Gastrocnemius medialis (tissue), 4 donors: ENCODE data around the gene PPP1R17.

Experiments used
- CTCF ChIP-seq, 5 experiments: fragments of 450-650 bp in 3 of 5; fragments of 200-600 bp in 2 of 5; sonication (generic) in 2 of 5; IDR thresholded peaks in 4 of 5; conservative IDR thresholded peaks in 1 of 5; 1 replicate in 4 of 5; 2 replicates in 1 of 5; pipeline ENCODE4 v1.5.1; 2016 to 2019; ENCODE audit warnings: antibody characterized with exemption in 5 of 5, mild to moderate bottlenecking in 3 of 5, moderate library complexity in 3 of 5
- POLR2A ChIP-seq, 2 donors: fragments of 450-650 bp; IDR thresholded peaks; one replicate each; pipeline ENCODE4 v1.6.1; 2017; ENCODE audit warnings: antibody characterized with exemption in 2 of 2, mild to moderate bottlenecking in 2 of 2, moderate library complexity in 2 of 2

- TF ChIP-seq CTCF (IDR thresholded peaks at IDR 0.05 in 4 of 5, conservative IDR thresholded peaks at IDR 0.05 in 1 of 5) = no peak
- no peak for TF ChIP-seq POLR2A (IDR thresholded peaks at IDR 0.05)
Measured at GRCh38 chr7:31724696-31725095, 37.7 kb downstream of the PPP1R17 start.
